HG03095 (cell line): ENCODE results near the gene SUPT16H.

ENCODE experiments used
- ATAC-seq: cut with Tn5 transposase; IDR thresholded peaks from one replicate; pipeline ENCODE4 v1.9.1; 2021; ENCODE audit warnings: moderate library complexity; ENCODE audit not compliant: unreplicated experiment

The SUPT16H gene

DNA sequence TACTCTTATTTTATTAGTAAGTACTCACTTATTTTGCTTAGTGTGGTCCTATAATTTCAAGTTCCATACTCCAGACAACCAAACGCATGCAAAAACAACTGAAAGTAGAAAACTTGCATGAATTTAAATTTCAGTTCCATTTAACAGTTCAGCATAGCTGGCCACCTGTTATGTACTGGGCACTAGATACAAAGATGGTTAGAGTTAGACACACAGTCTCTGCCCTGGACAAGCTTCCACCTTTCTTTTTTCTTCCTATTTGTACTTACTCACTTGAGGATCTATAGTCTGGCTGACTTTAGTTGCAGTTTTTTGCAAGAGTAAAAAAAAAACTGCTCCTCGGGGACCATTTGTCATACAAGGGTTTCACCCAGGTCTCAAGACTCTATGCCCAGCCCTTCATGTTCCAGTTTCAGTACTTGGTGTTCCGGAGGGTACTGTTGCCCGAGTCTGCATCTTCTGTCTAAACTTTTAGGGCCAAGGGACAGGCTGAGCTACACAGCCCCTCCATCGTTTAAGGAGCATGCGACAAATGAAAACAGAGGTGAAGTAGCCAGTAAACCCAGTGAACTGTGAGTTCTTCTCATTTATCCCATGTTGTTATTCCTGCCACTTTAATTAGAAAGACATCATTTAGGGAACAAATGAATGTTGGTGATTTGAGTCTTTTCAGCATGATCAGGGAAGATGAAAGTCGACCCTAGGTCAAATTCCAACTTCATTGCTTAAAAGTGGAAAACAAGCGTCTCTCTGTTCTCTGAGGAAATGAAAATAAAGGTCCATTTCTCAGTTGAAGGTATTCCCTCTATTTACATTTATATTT lies 81.6 kb downstream of the SUPT16H start:
- no peak for ATAC-seq
